ENCODE measurements around the gene EEPD1.
A peak's percentile ranks its signal among the peaks of the same experiment; 100 is the strongest.

EEPD1 gene

DNA sequence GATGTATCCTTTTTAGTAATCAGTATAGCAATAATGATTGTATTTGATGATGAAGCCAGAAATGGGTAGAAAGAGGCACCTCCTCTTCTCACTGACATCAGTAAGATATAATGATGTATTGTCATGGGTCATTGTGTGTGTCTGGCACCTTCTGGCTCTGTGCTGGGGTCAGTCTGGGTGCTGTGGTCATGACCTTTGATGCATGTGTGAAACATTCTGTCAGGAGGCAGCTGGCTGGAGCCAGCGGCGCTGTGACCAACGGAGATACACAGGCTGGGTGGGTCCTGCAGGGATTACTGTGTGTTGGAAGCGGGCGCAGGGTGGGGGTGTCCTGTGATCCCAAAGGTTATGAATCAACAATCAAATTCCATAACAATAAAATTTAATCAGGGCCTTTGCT lies 35.2 kb downstream of the EEPD1 start:
- TF ChIP-seq, protein P1, sequence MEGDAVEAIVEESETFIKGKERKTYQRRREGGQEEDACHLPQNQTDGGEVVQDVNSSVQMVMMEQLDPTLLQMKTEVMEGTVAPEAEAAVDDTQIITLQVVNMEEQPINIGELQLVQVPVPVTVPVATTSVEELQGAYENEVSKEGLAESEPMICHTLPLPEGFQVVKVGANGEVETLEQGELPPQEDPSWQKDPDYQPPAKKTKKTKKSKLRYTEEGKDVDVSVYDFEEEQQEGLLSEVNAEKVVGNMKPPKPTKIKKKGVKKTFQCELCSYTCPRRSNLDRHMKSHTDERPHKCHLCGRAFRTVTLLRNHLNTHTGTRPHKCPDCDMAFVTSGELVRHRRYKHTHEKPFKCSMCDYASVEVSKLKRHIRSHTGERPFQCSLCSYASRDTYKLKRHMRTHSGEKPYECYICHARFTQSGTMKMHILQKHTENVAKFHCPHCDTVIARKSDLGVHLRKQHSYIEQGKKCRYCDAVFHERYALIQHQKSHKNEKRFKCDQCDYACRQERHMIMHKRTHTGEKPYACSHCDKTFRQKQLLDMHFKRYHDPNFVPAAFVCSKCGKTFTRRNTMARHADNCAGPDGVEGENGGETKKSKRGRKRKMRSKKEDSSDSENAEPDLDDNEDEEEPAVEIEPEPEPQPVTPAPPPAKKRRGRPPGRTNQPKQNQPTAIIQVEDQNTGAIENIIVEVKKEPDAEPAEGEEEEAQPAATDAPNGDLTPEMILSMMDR (IDR thresholded peaks at IDR 0.05) = no peak
- Mint-ChIP-seq H3K27me3 (ENCODE audit: low read depth, poor library complexity) (peaks cover 4% of the 10 kb centered on the region), H3K36me3 (ENCODE audit: low read depth) (no peaks in the 10 kb centered on the region), H3K27ac (no peak overlapping the region), H3K9me3 (no peaks in the 10 kb centered on the region), H3K4me1 (peaks cover 47% of the 10 kb centered on the region), H3K4me3 (no peak overlapping the region)
- peak; percentile 44 for DNase-seq

DNA sequence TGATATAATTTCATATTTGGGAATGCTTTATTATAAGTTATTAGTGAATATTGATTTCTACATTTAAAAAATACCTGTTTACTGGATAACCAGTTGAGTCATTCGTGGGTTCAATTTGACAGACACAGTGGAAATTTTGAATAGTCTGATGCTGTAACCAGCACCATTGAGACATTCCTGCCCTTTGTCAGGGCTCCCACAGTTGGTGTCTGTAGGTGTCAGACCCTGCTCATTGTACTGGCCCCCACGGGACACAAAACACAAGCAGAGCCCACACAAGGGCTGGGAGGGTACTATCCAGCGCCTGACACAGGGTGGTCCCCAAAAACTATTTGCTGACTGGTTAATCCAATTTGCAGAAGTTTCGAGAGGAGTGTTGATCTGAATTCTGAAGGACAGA lies 35.9 kb downstream of the EEPD1 start:
- Mint-ChIP-seq H3K9me3 (no peaks in the 10 kb centered on the region), H3K4me3 (no peak overlapping the region), H3K4me1 (peaks cover 46% of the 10 kb centered on the region), H3K27ac (no peak overlapping the region), H3K27me3 (ENCODE audit: low read depth, poor library complexity) (peaks cover 4% of the 10 kb centered on the region), H3K36me3 (ENCODE audit: low read depth) (no peaks in the 10 kb centered on the region)
- TF ChIP-seq, protein P1 (IDR thresholded peaks at IDR 0.05) = no peak
- no peak for DNase-seq

DNA sequence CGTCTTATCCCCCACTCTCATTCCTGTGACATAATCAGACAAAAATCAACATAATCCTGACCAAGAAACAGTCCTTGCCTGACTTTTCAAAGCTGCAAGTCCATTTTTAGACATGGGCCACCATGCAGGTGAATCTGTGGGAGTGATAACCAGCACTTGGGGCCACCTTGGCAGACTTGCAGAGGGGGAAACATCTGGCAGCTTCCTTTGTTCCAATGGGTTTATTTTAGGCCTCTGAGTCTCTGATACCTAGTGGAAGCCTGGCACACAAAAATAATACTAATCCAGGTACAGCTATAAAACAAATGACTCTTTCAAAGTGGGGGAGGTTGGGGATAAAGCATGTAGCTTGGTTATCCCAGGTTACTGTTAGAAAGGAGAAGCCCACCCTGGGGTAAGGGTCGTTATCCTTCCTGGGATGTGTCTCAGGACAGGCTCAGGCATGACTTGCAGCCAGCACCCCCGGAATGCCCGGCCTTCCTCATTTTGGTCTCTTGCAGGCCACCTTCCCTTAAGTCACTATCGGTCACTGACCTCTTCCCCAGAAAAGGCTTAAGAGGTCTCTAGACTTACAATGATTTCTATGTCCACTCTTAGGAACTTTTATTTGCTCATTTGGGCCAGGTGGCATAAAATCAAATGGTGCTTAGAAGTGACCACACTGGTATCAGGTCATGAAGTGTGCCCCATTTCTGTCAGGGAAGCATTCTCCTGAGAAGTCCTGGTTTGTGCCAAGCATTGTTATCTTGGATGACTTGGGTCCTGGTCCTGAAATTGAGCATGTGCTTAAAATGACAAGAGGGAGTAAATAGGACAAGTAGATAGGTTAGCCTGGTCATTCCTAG lies 37.6 kb downstream of the EEPD1 start:
- H3K36me3 Mint-ChIP-seq (ENCODE audit: low read depth) = no peaks in the 10 kb centered on the region
- no peak for DNase-seq
- no peaks in the 10 kb centered on the region for H3K9me3 Mint-ChIP-seq
- peaks cover 42% of the 10 kb centered on the region for H3K4me1 Mint-ChIP-seq
- TF ChIP-seq, protein P1 (IDR thresholded peaks at IDR 0.05) = no peak
- H3K4me3 Mint-ChIP-seq = no peak overlapping the region
- H3K27ac Mint-ChIP-seq = peak overlapping the region; percentile 62
- H3K27me3 Mint-ChIP-seq (ENCODE audit: low read depth, poor library complexity) = peaks cover 4% of the 10 kb centered on the region

DNA sequence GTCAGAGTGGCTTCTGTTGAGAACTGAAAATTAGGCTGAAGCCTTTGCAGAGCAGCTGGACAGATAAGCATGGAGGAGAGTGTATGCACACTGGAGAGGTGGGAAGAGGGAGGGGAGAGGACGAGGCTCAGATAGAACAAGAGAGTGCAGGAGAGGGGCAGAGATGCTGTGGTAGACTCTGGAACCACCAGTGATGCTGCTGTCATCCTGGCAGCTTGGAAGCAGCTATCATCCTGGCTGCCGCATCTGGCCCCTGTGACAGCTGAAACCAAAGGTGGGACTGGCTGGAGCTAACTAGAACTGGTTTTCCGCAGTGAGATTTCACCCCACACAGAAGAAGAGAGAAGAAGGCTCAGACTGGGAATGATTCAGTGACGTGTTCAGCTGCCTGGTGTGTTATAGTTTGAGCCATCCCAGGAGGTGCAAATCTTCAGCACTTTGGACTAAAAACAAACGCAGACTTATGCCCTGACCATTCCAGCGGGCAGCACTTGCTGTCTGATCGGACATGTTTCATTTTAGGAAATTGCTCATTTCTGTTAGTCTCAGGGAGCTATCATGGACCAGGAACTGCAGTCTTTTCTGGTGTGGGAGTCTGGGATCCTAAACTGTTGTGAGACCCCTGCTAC lies 38.4 kb downstream of the EEPD1 start:
- TF ChIP-seq, protein P1 (IDR thresholded peaks at IDR 0.05) = no peak
- H3K27me3 Mint-ChIP-seq (ENCODE audit: low read depth, poor library complexity) = no peaks in the 10 kb centered on the region
- H3K4me1 Mint-ChIP-seq = peaks cover 36% of the 10 kb centered on the region
- DNase-seq = no peak
- peaks cover 7% of the 10 kb centered on the region for H3K36me3 Mint-ChIP-seq (ENCODE audit: low read depth)
- H3K27ac Mint-ChIP-seq = peak overlapping the region; percentile 62
- H3K4me3 Mint-ChIP-seq = no peak overlapping the region
- peaks cover 6% of the 10 kb centered on the region for H3K9me3 Mint-ChIP-seq

DNA sequence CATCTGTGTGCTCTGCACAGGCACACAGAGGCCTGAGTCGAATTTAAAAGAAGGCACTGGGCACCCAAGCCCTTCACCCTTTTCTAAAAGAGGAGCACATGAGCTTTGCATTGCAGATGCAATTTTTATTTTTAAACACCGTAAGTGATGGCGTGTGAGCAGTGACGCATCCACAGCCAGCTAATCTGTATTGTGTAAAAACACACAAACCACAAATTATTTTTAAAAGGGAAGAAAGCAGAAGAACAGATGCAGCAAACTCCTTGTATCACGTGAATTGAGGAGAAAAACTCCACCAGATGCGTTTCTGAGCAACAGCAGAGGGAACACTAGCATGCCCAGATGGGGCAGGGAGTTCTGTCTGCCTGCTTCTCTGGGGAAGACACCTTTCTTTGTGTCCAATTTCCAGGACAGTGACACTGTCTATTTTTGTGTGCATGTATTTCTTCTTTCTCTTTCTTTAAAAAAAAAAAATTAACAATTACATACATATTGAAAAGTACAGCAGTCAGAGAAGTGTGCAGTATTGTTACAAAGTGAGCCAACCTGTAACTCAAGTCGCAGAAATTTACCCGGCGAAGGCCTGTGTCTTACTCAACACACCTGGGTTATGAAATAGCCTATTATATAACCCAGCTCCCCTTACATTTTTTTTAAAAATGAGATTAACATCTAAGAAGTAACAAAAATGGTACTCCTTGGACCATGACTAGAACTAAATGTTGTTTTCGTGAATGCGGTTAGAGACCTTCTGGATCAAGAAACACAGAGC lies 39.2 kb downstream of the EEPD1 start:
- H3K4me1 Mint-ChIP-seq = peaks cover 34% of the 10 kb centered on the region
- H3K27ac Mint-ChIP-seq = peak overlapping the region; percentile 39
- H3K36me3 Mint-ChIP-seq (ENCODE audit: low read depth) = peaks cover 8% of the 10 kb centered on the region
- H3K4me3 Mint-ChIP-seq = no peak overlapping the region
- TF ChIP-seq, protein P1 (IDR thresholded peaks at IDR 0.05) = no peak
- no peaks in the 10 kb centered on the region for H3K27me3 Mint-ChIP-seq (ENCODE audit: low read depth, poor library complexity)
- no peak for DNase-seq
- H3K9me3 Mint-ChIP-seq = peaks cover 8% of the 10 kb centered on the region
